ENCODE data around the gene HDLBP.
"Not testable (repeated sequence)": the region's sequence is repeated elsewhere in the genome, so short reads cannot be mapped to it uniquely, and the experiment has no call there.

The HDLBP gene

DNA sequence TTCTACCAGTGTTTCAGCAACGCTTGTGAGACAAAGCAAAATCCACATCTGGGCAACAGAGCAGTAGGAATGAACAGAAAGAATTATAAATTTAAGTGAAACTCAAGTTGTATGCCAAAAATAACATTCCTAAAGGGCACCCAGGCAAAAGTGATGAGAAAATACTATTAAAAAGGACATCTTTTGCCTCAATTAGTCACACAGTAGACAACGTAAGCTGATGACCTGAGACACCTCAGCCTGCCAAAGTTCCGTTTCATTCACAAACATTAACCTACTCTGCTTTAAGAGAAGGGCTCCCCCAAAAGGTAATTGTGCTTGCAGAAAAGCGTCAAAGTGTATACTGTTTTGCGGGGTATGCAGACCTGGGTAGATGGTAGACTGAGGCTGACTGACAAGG lies 7.2 kb downstream of the HDLBP start:
- no peak for DNase-seq (ENCODE audit: low spot score)

DNA sequence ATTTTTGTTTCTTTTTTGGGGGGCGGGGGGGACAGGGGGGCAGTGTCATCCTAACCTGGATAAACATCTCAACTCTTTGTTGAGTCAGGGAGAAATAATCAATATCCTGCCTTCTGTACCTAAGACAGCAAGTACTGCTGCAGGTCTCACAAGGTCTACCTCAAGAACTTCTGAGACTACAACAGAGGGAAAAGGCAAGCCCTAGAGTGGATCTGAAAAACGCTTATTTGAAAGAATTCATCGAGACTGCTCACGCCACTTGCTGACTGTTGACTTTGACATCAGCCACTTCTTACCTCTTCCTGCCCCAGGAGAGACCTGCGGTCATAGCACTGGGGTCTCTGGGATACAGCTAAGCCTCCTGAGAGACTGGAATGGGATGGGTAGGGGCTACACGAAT lies 8.4 kb downstream of the HDLBP start:
- no peak for DNase-seq (ENCODE audit: low spot score)

DNA sequence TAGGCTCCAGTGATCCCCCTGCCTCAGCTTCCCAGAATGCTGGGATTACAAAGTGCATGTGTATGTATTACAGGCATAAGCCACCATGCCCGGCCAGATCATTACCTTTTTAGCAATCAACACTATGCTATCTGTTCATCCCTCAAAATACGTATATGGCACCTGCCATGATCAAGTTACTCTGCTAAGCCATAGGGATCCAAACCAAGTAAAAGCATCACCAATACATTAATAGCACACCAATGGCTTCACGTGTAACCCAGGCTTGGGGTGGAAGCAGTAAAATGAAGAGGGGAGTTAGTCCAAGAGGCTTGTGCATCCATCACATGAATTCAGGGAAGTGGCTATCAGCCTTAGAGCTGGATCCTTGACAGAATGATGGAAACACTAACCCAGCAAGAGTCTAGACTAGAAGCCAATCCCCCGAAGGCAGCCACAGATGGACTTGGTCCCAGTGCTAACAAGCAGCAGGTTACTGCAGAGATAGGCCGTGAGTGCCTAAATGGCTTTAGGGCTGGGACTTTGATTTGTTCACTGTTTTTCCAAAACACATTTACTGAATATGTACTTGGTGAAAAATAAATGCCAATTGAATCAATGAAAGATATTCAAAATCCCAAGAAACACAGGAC lies 11.3 kb downstream of the HDLBP start:
- DNase-seq (ENCODE audit: low spot score), result no peak

DNA sequence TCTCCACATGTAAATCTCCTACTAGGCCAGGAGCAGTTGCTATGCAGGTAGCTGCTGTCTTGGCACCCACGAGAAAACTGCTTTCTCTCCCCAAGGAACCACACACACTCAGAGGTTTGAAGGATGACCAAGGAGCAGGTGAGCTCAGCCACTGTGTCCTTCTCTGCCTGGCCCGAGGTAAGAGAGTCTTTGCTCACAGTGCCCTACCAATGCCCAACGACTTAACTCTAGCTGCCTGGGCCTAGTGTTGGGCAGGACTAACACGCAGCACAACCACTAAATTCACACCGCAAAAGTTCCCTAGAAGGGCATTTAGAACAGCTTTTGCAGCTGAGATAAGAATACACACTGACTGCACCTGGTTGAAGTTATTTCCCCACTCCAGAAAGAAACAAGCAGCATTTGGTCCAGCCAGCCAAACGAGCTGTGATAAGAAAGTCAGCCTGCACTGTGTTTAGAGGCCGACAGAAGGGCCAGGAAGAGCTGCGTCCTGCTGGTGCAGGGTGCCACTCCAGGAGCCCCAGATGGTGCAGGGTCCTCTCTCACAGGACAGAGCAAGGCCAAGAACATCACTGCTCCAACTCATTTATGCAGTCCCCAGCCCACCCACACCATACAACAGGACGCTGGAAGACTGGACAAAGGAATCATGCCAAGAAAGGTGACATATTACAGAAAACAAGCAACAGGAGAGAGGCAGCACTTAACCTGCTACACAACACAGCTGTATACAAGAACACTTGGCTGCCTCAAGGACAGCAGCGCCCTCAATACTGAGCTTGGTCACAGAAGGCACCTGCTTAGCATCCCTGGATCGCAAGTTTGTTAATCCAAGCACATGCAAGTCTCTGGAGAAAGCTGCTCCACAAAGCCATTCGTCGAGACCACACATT lies 12.5 kb downstream of the HDLBP start:
- DNase-seq (ENCODE audit: low spot score), result no peak

DNA sequence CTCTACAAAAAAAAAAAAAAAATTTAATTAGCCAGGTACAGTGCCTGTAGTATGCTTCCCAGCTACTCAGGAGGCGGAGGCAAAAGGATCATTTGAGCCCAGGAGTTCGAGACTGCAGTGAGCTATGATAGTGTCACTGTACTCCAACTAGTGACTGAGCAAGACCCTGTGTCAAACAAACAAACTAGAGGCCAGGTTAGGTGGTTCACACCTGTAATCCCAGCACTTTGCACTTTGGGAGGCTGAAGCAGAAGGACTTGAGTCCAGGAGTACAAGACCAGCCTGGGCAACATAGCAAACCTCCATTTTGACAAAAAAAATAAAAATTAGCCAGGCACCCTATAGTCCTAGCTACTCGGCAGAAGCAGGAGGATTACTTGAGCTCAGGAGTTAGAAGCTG lies 13.4 kb downstream of the HDLBP start:
- DNase-seq (ENCODE audit: low spot score), result no peak

DNA sequence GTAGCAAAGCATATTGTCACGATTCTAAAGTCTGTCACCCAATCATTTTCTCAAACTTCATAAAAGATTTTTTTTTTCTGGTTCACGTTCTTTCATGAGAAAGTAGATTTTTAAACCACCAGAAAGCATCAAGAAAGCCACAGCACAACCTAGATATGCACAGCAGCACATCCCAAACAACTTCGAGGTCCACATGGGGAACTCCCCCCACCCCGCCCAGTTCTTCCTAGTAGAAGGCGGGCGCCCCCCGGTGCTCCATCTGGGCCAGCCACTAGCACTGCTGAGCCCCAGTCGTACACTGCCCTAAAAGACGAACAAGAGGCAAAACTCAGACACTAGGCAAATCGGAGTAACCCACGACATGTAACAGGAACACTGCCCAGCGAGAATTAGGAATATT lies 15.5 kb downstream of the HDLBP start:
- DNase-seq (ENCODE audit: low spot score), result no peak

DNA sequence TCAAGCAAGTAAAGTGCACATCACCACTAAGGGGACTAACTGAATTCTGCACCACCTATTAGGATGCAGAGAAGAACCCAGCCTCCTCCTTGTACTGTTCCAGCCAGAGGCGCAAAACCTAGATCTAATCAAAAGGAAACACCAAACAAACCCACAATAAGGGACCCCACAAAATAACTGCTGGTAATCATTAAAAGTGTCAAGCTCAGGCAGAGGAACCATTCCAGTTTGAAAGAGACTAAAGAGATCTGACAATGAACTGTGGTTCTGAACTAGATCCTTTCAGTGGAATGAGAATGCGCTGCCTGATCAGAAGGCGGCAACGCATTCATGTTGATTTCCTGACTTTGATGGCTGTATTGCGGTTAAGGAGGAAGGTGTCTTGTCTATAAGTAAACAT lies 16.8 kb downstream of the HDLBP start:
- no peak for DNase-seq (ENCODE audit: low spot score)

DNA sequence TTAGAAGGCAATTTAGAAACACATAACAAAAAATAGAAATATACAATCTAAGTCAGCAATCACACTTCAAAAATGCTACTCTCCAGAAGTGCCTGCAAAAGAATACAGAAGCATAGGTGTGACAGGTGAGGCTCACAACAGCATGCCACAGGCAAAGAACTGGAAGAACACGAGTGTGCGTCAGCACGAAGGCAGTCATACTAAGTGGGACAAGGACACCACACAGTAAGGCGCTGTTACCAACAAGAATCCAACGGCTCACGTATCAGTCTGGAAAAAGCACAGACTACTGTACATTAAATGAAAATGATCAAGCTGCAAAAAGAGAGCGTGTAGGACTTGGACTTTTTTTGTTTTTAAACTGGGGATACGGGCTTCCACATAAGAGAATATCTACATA lies 18.7 kb downstream of the HDLBP start:
- DNase-seq (ENCODE audit: low spot score), result no peak

DNA sequence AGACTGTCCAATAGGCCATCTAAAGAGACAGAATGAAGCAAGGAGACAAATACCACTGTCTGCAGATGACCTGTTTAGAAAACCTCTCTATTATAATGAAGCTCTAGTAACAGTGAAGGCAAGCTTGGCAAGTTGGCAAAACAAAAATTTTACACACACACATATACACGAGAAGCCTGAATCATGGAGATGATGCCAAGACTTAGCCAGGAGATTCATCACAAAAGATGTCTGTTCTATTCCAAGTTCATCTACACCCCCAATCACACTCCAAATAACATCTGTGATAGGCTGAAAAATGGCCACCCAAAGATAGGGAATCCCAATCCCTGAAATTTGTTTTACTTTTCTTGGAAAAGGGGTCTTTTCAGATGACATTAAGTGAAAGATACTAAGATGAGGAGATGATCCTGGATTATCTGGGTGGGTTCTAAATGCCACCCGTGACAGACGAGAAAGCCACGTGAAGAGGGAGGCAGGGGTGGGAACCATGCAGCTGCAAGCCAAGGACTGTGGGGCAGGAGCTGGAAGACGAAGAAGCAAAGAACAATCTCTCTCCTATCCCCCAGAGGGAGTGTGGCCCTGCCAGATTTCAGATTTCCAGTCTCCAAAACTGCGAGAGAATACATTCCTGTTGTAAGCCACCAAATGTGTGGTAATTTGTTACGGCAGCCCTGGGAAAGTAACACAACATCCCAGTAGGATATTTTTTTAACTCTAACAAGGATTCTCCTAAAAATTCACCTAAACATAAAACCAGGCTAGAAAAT lies 20.0 kb downstream of the HDLBP start:
- DNase-seq (ENCODE audit: low spot score), result no peak

DNA sequence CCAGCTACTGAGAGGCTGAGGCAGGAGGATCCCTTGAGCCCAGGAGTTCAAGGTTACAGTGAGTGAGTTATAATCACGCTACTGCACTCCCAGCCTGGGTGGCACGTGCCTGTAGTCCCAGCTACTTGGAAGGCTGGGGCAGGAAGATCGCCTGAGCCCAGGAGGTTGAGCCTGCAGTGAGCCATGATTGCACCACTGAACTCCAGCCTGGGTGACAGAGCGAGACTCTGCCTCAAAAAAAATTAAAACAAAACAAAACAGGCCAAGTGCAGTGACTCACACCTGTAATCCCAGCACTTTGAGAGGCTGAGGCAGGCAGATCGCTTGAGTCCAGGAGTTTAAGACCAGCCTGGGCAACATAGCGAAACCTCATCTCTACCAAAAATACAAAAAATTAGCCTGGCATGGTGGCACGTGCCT lies 22.1 kb downstream of the HDLBP start:
- not testable (repeated sequence) for DNase-seq (ENCODE audit: low spot score)

DNA sequence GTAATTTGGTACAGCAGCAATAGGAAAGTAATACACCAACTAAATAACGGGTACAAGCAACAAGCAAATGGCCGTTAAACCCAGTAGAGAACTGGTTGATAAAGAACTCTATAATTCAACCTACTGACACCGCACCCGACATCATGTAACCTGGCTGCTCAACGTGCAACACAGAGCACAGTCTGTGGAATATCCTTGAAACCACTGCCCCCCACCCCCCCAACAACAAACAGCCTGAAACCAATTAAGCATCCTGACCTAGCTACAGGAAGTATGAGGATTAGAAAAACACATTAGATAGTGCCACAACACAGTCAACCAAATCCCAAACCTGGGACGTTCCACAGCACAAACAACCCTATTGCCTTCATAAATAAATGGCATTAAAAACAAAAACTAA lies 23.5 kb downstream of the HDLBP start:
- no peak for DNase-seq (ENCODE audit: low spot score)

DNA sequence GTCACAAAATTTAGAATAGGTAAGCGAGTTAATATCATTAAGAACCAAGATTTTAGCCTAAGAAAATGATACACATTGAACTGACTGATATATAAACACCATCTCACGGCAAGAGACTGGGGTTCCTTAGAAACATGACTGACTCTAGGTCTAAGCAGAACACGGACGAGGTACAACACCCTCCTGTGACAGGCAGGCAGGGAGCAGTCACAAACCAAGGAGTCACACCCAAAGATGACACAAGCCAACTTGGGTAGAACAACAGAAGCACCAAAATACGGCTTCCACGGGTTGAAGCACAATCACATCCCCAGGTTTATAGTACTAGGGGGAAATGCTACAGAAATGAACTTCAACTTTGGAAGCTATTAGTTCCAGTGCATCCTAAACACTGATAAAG lies 24.3 kb downstream of the HDLBP start:
- no peak for DNase-seq (ENCODE audit: low spot score)

DNA sequence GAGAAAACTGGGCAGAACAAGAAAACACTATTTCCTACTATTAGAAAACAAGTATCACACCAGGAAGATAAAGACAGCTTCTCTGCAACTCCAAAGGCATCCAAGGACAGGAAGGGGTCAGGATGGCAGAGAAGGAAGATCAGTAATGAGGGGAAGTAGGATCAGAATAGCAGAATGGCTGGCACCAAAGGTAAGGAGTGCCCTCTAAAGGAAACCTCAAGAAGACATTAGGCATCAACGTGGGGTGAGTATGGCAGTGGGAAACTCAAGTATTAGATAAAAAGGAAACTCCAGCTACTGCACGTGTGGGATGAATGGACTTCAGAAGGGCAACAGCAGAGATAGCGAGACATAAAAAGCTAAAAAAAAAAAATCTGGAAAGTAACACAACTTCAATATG lies 25.9 kb downstream of the HDLBP start:
- no peak for DNase-seq (ENCODE audit: low spot score)

DNA sequence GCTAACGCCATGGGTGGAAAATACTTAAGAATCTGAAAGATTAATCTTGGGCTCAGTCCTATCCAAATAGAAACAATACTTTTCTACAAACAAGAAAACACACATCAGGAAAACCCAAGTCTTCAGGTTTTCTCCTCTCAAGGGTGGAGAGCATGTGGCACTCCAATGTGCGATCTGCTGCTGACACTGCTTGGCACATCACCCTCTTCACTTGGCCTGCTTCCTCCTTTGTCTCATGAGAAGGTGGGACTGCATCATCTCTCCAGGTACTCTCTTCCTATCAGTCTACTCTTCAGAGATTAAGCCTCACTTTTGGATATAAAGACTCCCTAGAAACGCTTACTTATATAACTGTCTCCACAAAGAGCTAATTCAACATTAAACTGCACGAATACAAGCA lies 26.4 kb downstream of the HDLBP start:
- DNase-seq (ENCODE audit: low spot score), result no peak

DNA sequence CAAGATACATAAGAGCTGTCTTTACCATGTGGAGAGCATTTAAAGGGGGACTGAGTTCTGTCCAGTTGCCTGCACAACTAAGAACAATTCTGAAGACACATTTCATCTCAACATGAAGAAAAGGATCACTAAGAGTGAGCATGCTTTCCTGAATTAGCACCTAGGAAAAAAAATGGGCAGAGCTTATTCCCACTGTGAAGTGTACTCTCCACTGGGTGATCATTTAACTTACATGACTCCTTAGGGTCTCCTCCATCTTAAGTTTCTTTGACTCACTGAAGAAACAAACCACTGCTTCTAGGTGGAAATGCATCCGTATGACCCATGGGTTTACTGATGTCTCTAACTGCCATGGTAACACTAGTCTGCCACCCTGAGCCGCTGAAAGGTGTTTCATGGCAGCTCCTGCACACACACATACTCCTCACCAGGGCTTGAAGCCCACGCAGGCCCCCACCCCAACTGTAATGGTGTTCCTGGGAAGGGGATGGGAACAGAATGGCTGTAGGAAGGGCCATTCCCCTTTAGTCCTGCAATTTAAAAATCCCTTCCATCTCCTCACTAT lies 27.1 kb downstream of the HDLBP start:
- no peak for DNase-seq (ENCODE audit: low spot score)

DNA sequence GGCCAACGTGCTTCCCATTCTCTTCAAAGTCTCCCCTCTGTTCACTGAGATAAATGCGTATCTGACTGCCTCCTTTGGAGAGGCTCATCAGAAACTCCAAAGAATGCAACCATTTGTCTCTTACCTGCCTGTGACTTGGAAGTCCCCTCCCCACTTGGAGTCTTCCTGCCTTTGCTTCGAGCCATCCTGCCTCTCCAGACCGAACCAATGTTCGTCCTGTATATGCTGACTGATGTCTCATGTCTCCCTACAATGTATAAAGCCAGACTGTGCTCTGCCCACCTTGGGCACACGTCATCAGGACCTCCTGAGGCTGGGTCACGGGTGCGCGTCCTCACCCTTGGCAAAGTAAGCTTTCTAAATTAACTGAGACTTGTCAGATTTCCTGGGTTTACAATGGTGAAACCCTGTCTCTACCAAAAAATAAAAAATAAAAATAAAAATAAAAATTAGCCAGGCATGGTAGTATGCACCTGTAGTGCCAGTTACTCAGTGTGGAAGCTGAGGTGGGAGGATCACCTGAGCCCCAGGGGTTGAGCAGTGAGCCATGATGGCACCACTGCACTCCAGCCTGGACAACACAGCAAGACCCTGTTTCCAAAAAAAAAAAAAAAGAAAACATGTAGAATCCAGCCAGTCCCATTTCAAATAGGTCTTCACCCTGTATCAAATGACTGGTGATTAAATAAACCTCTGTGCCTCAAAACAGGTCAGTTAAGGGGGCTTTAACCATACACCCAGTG lies 29.0 kb downstream of the HDLBP start:
- no peak for DNase-seq (ENCODE audit: low spot score)

DNA sequence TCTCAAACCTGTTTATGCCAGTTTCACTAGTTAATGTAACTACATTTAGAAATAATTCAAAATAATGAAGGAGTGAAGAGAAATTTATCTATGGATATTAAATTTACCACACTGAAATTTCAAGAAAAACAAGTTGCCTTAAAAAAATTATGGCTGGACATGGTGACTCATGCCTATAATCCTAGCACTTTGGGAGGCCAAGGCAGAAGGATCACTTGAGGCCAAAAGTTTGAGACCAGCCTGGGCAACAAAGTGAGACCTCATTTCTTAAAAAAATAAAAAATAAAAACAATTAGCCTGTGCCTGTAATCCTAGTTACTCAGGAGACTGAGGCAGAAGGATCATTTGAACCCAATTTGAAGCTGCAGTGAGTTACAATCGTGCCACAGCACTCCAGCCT lies 29.9 kb downstream of the HDLBP start:
- no peak for DNase-seq (ENCODE audit: low spot score)

DNA sequence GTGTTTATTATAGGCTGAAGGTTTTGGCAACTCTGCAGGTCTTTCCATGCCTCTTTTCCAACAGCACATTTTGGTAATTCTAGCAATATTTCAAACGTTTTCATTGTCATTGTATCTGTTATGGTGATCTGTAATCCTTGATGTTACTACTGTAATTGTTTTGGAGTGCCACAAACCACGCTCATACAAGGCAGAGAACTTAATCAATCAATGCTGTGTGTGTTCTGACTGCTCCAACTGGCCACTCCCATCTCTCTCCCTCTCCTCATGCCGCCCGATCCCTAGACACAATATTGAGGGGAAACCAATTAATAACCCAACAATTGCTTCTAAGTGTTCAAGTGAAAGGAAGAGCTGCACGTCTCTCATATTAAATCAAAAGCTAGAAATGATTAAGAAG lies 32.9 kb downstream of the HDLBP start:
- DNase-seq (ENCODE audit: low spot score), result no peak

DNA sequence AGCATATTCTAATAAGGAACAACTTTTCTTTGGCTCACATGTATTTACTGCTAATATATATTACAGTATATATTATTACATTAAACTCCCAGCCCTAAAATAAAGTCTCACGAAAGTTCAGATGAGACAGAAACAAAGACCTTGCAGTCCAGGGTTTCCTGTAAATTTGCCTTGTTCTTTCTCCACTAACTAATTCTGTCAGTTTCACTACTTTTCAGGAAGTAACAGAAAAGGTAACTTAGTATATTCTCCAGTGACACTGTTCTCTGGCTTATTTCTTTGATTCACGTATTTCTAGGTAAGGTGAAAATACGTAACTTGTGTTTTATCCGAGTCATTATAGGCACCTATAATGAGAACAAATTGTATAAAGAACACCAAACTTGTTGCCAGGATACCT lies 35.2 kb downstream of the HDLBP start:
- DNase-seq (ENCODE audit: low spot score), result no peak

DNA sequence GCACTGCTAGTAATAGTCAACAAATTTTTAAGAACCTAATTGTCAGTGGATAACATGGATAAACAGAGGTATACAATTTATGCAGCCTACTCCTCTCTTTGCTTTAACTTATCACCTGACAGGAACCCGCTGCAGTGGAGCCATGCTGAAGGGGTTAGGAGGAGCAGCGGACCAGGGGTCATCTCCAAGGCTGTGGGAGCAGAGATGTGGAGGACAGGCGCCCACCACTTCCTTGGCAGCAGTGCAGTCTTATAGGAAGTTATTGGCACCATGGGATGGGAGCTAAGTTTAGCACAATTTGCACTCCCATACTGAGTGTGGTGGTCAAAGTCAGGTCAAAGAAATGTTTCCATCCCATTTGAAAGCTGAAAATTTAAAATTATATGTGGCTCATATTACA lies 35.6 kb downstream of the HDLBP start:
- no peak for DNase-seq (ENCODE audit: low spot score)

DNA sequence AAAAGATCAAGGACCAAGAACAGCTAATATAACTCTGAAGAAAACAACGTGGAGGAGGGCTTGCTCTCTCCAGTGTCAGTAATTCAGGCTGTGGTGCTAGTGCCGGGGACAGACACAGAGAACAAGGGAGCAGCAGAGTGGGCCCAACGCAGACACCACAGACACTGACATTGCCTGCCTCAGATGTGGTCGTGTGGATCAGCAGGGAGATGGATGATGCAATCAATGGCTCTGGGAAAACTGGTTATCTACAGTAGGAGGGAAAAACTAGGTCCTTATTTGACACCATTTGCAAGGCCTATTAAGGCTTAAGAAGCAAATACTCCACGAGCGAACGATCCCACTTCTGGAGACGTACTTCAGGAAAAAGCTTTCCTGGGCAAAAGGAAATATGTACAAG lies 36.1 kb downstream of the HDLBP start:
- DNase-seq (ENCODE audit: low spot score), result no peak

DNA sequence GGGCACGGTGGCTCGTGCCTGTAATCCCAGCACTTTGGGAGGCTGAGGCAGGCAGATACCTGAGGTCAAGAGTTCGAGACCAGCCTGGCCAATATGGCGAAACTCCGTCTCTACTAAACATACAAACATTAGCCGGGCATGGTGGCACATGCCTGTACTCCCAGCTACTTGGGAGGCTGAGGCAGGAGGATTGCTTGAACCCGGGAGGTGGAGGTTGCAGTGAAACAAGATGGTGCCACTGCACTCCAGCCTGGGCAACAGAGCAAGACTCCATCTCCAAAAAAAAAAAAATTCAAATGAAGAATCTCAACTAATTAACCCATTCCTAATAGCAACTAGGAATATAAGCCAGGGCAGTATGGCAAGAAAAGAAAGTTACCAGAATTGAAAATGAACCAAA lies 37.2 kb downstream of the HDLBP start:
- DNase-seq (ENCODE audit: low spot score), result not testable (repeated sequence)
